Sigmoid colon (tissue), 7 donors: ENCODE data around the gene PPP2CA. TPM values are rescaled to one million over a fixed set of nuclear protein-coding genes. Genes with fewer than 3 reads are reported as not detected.

Experiments used
- DNase-seq: peaks from one replicate; pipeline ENCODE4 v3.0.0-alpha.2; 2019
- H3K27ac ChIP-seq, 4 donors: fragments of 200-600 bp; sonication (generic); one replicate each; pipeline ENCODE4 v1.5.1; 2016 to 2019; ENCODE audit warnings: mild to moderate bottlenecking in 1 of 4
- H3K27me3 ChIP-seq, 3 donors: fragments of 200-600 bp; sonication (generic); one replicate each; pipeline ENCODE4 v1.5.1; 2019; ENCODE audit warnings: mild to moderate bottlenecking in 1 of 3
- H3K36me3 ChIP-seq, 4 donors: fragments of 200-600 bp; sonication (generic); one replicate each; pipeline ENCODE4 v1.5.1; 2016 to 2019
- H3K4me1 ChIP-seq, 4 donors: fragments of 200-600 bp; sonication (generic); one replicate each; pipeline ENCODE4 v1.5.1; 2017 to 2019
- H3K4me3 ChIP-seq, 4 donors: fragments of 200-600 bp; sonication (generic); one replicate each; pipeline ENCODE4 v1.5.1; 2017 to 2019; ENCODE audit warnings: mild to moderate bottlenecking in 2 of 4, moderate library complexity in 1 of 4
- H3K9me3 ChIP-seq, 4 donors: fragments of 200-600 bp in 3 of 4; sonication (generic) in 3 of 4; one replicate each; pipeline versions ENCODE4 v1.5.1 to v1.6.1; 2013 to 2019
- EP300 ChIP-seq, 4 donors: sonication (generic); formaldehyde crosslinking; IDR thresholded peaks; one replicate each; pipeline ENCODE4 v1.6.1; 2017; ENCODE audit warnings: antibody characterized with exemption in 4 of 4
- POLR2A ChIP-seq, 2 donors: fragments of 450-650 bp; IDR thresholded peaks; one replicate each; pipeline ENCODE4 v1.6.1; 2016; ENCODE audit warnings: antibody characterized with exemption in 2 of 2, mild to moderate bottlenecking in 2 of 2, moderate library complexity in 2 of 2
- POLR2AphosphoS5 ChIP-seq, 4 donors: sonication (generic); formaldehyde crosslinking; IDR thresholded peaks; one replicate each; pipeline ENCODE4 v1.6.1; 2017; ENCODE audit warnings: antibody characterized with exemption in 4 of 4
- WGBS, 2 donors: extraction: QIAGEN DNeasy Blood & Tissue Kit; methylation state at CpG; one replicate each; pipeline ENCODE4 v1.1.7; 2013; 5-methylcytosine and 5-hydroxymethylcytosine counted together
- intact Hi-C: fragments of 100-400 bp; cut with DNase I; formaldehyde crosslinking; loops from one replicate; pipeline ENCODE4 v1.15.1; 2023
- polyA plus RNA-seq, 3 donors: library from polyadenylated mRNA; stranded (reverse); fragments of 200-250 nt; gene quantifications; one replicate each; pipeline ENCODE4 v1.2.3, GENCODE V29; 2013
- total RNA-seq, 4 donors: library from RNA; depleted of rRNA; stranded (reverse); fragments of >200 nt; gene quantifications; one replicate each; pipeline ENCODE4 v1.1.0, GENCODE V29; 2016
- TF ChIP-seq, protein P1 (sequence below), 4 experiments: fragments of 450-650 bp in 3 of 4; fragments of 200-600 bp in 1 of 4; IDR thresholded peaks; one replicate each; pipeline ENCODE4 v1.5.1; 2016 to 2019; ENCODE audit warnings: antibody characterized with exemption in 4 of 4, mild to moderate bottlenecking in 3 of 4, moderate library complexity in 2 of 4
- donor health status: healthy with polysubstance abuse.
- donor health status: Bipolar disorder and iron deficiency.
- donor health status: healthy.

PPP2CA gene
- total and polyA plus RNA-seq, 7 donors: 48.6 to 145 (median 102) TPM

DNA sequence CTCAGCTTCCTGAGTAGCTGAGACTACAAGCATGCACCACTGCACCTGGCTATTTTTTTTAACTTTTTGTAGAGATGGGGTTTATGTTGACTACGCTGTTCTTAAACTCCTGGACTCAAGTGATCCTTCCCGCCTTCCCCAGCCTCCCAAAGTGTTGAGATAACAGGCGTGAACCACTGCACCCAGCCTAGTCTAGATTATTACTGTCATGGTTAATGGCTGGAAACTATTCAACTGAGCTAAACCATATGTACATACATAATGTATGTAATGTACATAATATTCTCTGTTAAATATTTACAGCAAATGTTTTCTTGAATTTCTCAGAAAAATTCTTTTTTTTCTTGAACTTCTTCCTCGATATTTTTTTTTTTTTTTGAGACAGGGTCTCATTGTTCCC, 21.3 kb downstream of the PPP2CA start:
- Histone ChIP-seq H3K4me1 (peaks cover 0 to 37% (median 25%) of the 10 kb centered on the region in 4 donors), H3K27me3 (no peaks in the 10 kb centered on the region), H3K27ac (no peak overlapping the region), H3K36me3 (peaks cover 3 to 47% (median 24%) of the 10 kb centered on the region in 4 donors), H3K4me3 (no peak overlapping the region), H3K9me3 (no peaks in the 10 kb centered on the region)
- 93 to 94% methylated on average over 4 of the region's 4 CpGs for WGBS, 2 donors
- intact Hi-C loops: no loop called here
- TF ChIP-seq POLR2AphosphoS5 (IDR thresholded peaks at IDR 0.05) (no peak), EP300 (IDR thresholded peaks at IDR 0.05) (no peak), POLR2A (IDR thresholded peaks at IDR 0.05) (no peak)
- TF ChIP-seq, protein P1, sequence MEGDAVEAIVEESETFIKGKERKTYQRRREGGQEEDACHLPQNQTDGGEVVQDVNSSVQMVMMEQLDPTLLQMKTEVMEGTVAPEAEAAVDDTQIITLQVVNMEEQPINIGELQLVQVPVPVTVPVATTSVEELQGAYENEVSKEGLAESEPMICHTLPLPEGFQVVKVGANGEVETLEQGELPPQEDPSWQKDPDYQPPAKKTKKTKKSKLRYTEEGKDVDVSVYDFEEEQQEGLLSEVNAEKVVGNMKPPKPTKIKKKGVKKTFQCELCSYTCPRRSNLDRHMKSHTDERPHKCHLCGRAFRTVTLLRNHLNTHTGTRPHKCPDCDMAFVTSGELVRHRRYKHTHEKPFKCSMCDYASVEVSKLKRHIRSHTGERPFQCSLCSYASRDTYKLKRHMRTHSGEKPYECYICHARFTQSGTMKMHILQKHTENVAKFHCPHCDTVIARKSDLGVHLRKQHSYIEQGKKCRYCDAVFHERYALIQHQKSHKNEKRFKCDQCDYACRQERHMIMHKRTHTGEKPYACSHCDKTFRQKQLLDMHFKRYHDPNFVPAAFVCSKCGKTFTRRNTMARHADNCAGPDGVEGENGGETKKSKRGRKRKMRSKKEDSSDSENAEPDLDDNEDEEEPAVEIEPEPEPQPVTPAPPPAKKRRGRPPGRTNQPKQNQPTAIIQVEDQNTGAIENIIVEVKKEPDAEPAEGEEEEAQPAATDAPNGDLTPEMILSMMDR (IDR thresholded peaks at IDR 0.05): no peak
- no peak for DNase-seq

DNA sequence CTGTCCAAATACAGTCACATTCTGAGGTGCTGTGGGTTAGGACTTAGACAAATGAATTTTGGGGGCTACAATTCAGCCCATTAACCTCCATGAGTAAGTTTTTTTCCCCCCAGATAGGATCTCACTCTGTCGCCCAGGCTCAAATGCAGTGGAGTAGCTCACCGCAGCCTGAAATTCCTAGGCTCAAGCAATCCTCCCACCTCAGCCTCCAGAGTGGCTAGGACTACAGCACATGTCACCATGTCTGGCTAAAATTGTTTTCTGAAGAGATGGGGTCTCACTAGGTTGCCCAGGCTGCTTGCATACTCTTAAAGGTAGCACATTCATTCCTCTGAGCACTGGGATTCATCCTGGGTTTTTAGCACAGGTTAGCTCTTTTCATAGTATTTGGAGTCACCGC, 22.2 kb downstream of the PPP2CA start:
- peaks cover 0 to 27% (median 16%) of the 10 kb centered on the region in 4 donors for H3K4me1 ChIP-seq
- H3K9me3 ChIP-seq: no peaks in the 10 kb centered on the region
- H3K27ac ChIP-seq: no peak overlapping the region
- no peak for DNase-seq
- H3K4me3 ChIP-seq: no peak overlapping the region
- intact Hi-C loops: no loop called here
- WGBS, 2 donors: 97% methylated on average over 3 of the region's 3 CpGs
- H3K27me3 ChIP-seq: no peaks in the 10 kb centered on the region
- peaks cover 7 to 57% (median 29%) of the 10 kb centered on the region in 4 donors for H3K36me3 ChIP-seq
- TF ChIP-seq POLR2AphosphoS5 (IDR thresholded peaks at IDR 0.05) (no peak), EP300 (IDR thresholded peaks at IDR 0.05) (no peak), POLR2A (IDR thresholded peaks at IDR 0.05) (no peak)
- TF ChIP-seq, protein P1 (IDR thresholded peaks at IDR 0.05): no peak

DNA sequence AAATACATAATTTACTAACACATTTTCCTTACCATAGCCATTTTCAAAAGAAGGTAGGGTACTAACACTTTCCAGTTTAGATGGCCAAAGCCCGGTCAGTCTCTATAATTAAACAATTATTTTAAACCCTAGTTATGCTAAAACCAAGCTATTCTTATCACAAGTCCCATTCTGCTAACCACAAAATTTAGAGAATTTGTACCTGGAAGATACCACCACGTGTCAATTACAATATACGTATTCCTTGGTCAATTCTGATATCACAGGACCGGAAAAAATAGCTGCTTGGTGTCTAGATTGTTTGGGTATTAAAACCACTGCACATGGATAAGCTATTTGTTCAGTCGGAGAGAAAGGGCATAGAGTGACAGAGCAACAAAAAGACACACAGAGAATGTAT, 30.2 kb downstream of the PPP2CA start:
- intact Hi-C loops: no loop called here
- no peak overlapping the region for H3K4me3 ChIP-seq
- peaks cover 15 to 56% (median 31%) of the 10 kb centered on the region in 4 donors for H3K36me3 ChIP-seq
- H3K27me3 ChIP-seq: no peaks in the 10 kb centered on the region
- no peak overlapping the region for H3K27ac ChIP-seq
- H3K4me1 ChIP-seq: no peaks in the 10 kb centered on the region
- H3K9me3 ChIP-seq: no peaks in the 10 kb centered on the region
- TF ChIP-seq, protein P1 (IDR thresholded peaks at IDR 0.05): no peak
- TF ChIP-seq EP300 (IDR thresholded peaks at IDR 0.05) (no peak), POLR2A (IDR thresholded peaks at IDR 0.05) (no peak), POLR2AphosphoS5 (IDR thresholded peaks at IDR 0.05) (no peak)
- WGBS, 2 donors: 75 to 76% methylated on average over 5 of the region's 5 CpGs
- DNase-seq: no peak

DNA sequence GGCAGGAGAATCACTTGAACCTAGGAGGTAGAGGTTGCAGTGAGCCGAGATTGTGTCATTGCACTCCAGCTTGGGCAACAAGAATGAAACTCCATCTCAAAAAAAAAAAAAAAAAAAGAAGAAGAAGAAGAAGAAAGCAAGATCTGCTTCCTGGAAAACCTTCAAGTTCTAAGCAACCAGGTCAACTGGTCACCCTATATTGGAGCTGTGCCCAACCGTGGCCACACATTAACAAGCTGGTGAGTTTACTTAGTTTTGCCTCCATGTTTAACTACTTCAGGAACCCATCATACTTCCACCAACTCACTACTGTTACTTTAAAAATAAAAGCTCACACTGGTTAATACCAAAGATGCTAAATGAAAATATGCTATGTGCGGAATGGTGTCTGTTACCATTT, 36.8 kb downstream of the PPP2CA start:
- Histone ChIP-seq H3K36me3 (no peaks in the 10 kb centered on the region), H3K27me3 (no peaks in the 10 kb centered on the region), H3K27ac (no peak overlapping the region), H3K9me3 (no peaks in the 10 kb centered on the region), H3K4me3 (no peak overlapping the region), H3K4me1 (peaks cover 0 to 3% (median 0%) of the 10 kb centered on the region in 4 donors)
- whole genome bisulfite sequencing, 2 donors: 66 to 81% methylated on average over 3 of the region's 3 CpGs
- intact Hi-C loops: no loop called here
- DNase-seq: no peak
- TF ChIP-seq, protein P1 (IDR thresholded peaks at IDR 0.05): no peak

DNA sequence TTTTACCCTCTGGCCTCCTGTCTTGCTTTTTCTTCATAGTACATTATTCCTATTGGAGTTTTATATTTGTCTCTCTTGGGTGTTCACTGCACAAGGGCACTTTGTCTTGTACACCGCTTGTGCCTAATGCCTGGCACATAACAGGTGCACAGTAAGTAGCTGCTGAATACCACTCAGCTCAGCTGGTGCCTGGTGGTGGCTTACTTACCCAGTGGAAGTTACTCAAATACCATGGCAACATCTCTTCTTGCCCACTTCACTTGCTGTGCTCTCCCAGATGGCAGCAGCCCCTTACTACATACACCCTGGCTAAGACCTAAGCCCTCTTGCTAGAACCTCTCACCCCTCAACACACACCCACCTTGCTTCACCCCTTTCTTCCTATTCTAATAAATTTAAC, 37.8 kb downstream of the PPP2CA start:
- H3K36me3 ChIP-seq: no peaks in the 10 kb centered on the region
- intact Hi-C loops: no loop called here
- no peaks in the 10 kb centered on the region for H3K27me3 ChIP-seq
- WGBS, 2 donors: 90 to 95% methylated on average over 1 of the region's 1 CpG
- H3K4me3 ChIP-seq: no peak overlapping the region
- H3K27ac ChIP-seq: no peak overlapping the region
- no peaks in the 10 kb centered on the region for H3K9me3 ChIP-seq
- TF ChIP-seq, protein P1 (IDR thresholded peaks at IDR 0.05): no peak
- TF ChIP-seq POLR2AphosphoS5 (IDR thresholded peaks at IDR 0.05) (no peak), POLR2A (IDR thresholded peaks at IDR 0.05) (no peak), EP300 (IDR thresholded peaks at IDR 0.05) (no peak)
- DNase-seq: no peak
- peaks cover 0 to 5% (median 0%) of the 10 kb centered on the region in 4 donors for H3K4me1 ChIP-seq
